ENCODE measurements around the gene ANXA2.

DNA sequence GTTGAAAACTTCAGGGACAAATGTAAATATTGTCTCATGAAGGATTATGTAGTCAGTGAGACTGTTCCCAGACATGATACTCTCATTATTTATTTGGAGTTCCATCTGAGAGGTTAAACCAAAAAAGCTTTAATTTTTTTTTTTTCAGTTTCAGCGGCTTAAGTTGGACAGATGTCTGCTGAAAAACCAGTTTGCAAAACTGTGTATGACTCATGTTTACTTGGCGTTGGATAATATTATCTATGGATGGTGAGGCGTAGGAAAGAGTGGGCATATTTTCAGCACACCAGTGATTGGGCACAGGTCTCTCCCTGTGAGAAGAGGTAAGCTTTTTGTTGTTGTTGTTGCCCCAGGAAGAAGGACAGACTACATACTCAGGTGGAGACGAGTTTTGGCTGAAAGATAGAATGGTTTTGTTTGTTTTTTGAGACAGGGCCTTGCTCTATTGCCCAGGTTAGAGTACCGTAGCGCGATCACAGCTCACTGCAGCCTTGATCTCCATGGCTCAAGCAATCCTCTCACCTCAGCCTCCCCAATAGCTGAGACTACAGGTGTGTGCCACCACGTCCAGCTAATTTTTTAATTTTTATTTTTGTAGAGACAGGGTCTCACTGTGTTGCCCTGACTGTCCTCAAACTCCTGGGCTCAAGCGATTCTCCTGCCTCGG lies 16.4 kb upstream of the ANXA2 start:
- TF ChIP-seq, protein P1, sequence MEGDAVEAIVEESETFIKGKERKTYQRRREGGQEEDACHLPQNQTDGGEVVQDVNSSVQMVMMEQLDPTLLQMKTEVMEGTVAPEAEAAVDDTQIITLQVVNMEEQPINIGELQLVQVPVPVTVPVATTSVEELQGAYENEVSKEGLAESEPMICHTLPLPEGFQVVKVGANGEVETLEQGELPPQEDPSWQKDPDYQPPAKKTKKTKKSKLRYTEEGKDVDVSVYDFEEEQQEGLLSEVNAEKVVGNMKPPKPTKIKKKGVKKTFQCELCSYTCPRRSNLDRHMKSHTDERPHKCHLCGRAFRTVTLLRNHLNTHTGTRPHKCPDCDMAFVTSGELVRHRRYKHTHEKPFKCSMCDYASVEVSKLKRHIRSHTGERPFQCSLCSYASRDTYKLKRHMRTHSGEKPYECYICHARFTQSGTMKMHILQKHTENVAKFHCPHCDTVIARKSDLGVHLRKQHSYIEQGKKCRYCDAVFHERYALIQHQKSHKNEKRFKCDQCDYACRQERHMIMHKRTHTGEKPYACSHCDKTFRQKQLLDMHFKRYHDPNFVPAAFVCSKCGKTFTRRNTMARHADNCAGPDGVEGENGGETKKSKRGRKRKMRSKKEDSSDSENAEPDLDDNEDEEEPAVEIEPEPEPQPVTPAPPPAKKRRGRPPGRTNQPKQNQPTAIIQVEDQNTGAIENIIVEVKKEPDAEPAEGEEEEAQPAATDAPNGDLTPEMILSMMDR (IDR thresholded peaks at IDR 0.05) = no peak
- no peak for TF ChIP-seq POLR2A (IDR thresholded peaks at IDR 0.05)
- TF ChIP-seq EP300 (IDR thresholded peaks at IDR 0.05) = no peak

All from ovary (tissue), 3 donors.